B cell (primary cell): Measurements from ENCODE around the gene EGFL6.

ENCODE experiments used
- CTCF ChIP-seq: fragments of 200-600 bp; IDR thresholded peaks from one replicate; pipeline ENCODE4 v1.8.0; 2022; ENCODE audit warnings: antibody characterized with exemption, mild to moderate bottlenecking
- EZH2 ChIP-seq: IDR thresholded peaks from 2 replicates; pipeline ENCODE4 v1.6.1; 2012; ENCODE audit warnings: borderline replicate concordance, low read depth, mild to moderate bottlenecking, moderate library complexity, low read length; ENCODE audit not compliant: insufficient read depth, poor library complexity, severe bottlenecking

GRCh38 chrX:13579661-13580060 lies 10.3 kb downstream of the EGFL6 start:
- TF ChIP-seq CTCF (no peak), EZH2 (no peak)
